ENCODE data around the gene NFATC2IP. TPM values are rescaled to one million over a fixed set of nuclear protein-coding genes. Genes with fewer than 3 reads are reported as not detected.
"Not testable (repeated sequence)": the region's sequence is repeated elsewhere in the genome, so short reads cannot be mapped to it uniquely, and the experiment has no call there.

The NFATC2IP gene
- total RNA-seq, 1 donor from 2014 or later = 43.2 TPM

DNA sequence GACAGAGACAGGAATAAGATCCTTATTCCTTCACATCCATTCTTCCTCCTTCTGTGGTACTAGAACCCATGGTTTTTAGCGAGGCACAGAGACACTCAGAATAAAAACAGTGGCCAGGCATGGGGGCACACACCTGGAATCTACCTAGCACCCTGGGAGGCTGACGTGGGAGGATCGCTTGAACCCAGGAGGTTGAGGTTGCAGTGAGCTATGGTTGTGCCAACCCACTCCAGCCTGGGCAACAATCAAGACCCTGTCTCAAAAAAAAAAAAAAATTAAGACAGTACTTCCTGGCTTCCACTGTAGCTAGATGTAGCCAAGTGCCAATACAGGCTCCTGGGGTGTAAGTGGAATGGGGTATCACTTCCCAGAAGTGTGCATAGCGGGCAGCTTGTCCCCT, 16.4 kb downstream of the NFATC2IP start:
- no peak for DNase-seq (ENCODE audit: low spot score)

DNA sequence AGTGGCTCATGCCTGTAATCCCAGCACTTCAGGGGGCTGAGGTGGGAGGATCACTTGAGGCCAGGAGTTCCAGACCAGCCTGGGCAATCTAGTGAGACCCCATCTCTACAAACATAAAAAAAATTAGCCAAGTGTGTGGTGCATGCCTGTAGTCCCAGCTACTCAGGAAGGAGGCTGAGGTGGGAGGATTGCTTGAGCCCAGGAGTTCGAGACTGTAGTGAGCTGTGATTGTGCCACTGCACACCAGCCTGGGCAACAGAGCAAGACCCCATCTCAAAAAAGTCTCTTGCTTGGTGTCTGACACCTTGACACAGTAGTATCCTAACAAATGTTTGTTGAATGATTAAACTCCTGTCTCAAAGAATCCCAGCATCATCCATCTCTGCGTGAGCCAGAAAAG, 19.0 kb downstream of the NFATC2IP start:
- DNase-seq (ENCODE audit: low spot score) = not testable (repeated sequence)

DNA sequence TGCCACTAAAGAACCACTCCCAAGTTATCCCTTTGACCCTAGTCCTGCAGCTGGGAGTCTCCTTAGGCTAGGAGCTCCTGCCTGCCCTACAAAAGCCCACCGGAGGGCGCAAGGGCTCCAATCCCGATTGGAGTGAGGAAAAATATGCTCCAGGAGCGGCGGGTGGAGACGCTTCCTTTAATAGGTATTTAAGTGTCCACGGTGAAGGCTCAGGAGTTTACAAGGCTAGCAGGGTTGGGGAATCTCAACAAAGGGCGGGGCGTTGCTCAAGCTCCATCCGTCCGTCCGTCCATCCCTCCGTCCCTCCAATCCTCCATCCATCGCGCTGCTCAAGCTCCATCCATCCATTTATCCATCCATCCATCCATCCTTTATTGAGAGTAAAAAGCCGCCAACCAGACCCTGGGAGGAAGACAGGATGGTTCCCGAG, 23.3 kb downstream of the NFATC2IP start:
- peak; percentile 60 for DNase-seq (ENCODE audit: low spot score)

DNA sequence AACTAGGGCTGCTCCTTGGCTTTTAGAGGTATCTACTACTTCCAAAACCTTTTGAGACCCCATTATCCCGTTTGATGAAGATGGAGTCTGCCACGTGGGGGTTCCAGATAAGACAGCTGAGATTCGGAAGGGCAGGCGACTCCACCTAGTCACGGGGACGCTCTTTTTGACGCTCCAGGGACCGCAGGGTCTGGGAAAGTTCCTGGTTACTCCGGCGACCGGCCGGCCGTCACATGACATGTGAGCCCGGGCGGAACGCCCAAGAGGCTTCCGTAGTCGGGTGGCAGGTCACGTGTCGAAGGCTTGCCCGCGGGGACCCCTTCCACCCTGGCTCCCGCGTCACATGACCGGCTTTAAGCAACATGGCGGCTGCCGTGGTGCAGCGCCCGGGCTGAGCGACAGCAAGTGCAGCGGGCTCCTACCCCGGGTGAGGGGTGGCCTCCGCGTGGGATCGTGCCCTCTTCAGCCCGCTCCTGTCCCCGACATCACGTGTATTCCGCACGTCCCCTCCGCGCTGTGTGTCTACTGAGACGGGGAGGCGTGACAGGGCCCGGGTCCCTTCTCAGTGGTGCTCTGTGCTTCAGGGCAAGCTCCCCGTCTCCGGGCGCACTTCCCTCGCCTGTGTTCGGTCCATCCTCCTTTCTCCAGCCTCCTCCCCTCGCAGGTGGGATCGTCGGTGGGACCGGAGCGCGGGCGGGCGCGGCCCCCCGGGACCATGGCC, 23.9 kb downstream of the NFATC2IP start, which contains the start of gene SPNS1:
Gene SPNS1, plus strand, starts transcription at position 342 of the 721 bp plus-strand sequence. Its CDS starts 374 bp downstream, at position 716.
- peak; percentile 99 for DNase-seq (ENCODE audit: low spot score)

DNA sequence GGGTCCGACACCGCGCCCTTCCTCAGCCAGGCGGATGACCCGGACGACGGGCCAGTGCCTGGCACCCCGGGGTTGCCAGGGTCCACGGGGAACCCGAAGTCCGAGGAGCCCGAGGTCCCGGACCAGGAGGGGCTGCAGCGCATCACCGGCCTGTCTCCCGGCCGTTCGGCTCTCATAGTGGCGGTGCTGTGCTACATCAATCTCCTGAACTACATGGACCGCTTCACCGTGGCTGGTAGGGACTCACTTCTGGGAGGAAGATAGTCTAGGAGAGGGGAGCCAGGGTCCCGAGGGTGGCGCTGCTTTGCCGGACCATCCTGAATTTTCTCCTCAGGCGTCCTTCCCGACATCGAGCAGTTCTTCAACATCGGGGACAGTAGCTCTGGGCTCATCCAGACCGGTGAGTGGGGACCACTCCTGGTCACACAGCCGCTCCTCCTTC, 24.4 kb downstream of the NFATC2IP start:
- no peak for DNase-seq (ENCODE audit: low spot score)

DNA sequence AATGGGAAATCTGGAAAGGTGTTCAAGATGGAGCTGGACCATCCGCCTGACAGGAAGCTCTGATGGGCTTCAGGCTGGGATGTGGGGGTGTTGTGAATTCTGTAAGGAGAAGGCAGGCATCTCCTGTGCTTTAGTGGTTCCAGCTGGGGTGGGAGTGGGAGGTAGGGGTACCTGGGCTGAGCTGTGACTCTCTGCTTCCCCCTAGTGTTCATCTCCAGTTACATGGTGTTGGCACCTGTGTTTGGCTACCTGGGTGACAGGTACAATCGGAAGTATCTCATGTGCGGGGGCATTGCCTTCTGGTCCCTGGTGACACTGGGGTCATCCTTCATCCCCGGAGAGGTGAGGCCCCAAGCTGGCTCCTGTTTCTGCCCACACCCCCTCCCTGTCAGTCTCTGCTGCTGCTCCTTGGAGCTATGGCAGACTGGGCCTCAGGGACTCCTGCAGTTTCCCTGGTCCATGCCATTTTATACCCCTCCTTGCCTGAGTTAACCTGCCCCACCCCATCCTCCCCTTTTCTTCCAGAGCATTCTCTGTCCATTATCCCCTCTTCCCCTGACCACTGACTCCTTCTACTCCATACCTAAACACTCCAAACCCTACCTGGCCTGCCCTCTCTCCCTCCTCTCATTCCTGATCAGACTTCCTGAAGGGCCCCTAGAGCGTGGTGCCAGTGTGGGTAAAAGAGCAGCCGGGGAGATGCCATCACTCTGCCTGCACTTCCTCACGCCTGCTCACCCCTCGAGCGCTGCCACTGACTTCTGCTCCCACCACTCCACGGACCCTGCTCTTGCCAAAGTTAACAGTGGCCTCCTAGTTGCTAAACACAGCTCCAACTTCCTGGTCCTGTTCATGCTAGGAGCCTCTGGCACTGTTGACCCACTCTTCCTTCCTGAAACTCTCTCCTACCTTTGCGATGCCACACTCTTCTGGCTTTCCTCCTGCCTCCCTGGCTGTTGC, 27.2 kb downstream of the NFATC2IP start:
- DNase-seq (ENCODE audit: low spot score) = no peak

DNA sequence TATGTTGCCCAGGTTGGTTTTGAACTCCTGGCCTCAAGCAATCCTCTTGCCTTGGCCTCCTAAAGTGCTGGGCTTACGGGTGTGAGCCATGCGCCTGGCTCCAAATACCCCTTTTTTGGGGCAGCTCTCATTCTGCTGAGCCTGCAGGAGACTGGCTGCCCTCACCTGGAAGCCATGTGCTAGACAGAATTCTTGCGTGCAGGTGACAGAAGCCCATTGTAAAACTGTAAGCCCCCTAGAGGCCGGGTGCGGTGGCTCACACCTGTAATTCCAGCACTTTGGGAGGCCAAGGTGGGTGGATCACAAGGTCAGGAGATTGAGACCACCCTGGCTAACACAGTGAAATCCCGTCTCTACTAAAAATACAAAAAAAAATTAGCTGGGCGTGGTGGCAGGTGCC, 29.6 kb downstream of the NFATC2IP start:
- not testable (repeated sequence) for DNase-seq (ENCODE audit: low spot score)

DNA sequence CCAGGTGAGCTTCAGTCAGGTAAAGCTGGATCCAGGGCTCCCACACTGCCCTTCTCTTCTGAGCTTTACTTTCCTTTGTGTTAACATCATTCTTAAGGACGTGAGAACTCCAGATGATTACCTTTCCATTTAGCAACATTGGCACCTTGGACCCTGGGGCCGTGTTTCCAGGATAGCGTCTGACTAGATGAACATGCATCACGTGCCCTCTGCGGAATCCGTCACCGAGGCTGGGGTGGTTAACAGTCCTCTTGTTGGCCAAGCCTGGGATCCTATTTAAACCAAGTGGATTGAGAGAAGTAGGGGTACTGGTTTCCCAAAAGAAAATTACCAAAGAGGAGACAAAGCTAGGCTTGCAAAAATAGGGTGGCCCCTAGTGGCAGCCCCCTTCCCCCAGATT, 30.2 kb downstream of the NFATC2IP start:
- no peak for DNase-seq (ENCODE audit: low spot score)

DNA sequence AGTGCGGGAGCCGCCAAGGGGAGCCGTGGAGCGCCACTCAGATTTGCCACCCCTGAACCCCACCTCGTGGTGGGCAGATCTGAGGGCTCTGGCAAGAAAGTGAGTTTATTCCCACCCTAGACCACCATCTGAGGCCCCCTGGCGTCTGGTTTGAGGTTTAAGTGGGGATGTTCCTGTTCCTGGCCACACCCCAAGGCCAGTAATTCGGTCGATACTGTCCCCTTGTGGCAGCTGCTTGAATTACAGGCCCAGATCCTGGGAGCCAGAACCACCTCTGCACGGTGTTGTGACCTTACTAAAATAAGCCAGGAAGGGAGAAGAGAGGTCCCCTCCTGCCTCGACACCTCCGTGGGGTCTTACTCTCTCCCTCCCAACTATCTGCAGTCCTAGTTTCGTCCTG, 30.8 kb downstream of the NFATC2IP start:
- no peak for DNase-seq (ENCODE audit: low spot score)

DNA sequence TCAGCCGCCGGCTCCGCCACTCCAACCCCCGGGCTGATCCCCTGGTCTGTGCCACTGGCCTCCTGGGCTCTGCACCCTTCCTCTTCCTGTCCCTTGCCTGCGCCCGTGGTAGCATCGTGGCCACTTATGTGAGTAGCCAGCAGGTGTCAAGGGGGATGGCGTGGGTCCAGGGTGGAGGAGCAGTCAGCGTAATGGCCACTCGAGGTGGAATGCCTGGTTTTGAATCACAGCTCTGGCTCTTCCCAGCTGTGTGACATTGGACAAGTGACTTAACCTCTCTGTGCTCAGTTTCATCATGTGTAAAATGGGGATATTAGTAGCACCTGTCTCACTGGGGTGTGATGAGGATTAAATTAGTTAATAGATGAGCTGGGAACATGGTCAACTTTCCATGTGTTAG, 31.7 kb downstream of the NFATC2IP start:
- no peak for DNase-seq (ENCODE audit: low spot score)

DNA sequence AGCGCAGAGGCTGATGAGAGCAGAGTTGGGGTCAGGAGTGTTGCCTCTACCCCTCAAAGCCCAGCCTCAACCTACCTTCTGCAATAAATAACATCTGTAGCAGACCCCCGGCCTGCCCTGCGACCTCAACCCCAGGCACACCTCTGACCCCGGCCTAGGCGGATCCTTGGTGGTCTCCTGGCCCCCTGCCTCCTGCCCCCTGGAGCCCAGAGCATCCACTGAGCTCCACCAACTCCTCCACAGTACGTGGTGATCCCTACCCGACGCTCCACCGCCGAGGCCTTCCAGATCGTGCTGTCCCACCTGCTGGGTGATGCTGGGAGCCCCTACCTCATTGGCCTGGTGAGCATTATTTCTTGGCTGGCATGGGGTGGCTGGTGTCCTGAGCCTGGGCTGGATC, 32.2 kb downstream of the NFATC2IP start:
- no peak for DNase-seq (ENCODE audit: low spot score)

DNA sequence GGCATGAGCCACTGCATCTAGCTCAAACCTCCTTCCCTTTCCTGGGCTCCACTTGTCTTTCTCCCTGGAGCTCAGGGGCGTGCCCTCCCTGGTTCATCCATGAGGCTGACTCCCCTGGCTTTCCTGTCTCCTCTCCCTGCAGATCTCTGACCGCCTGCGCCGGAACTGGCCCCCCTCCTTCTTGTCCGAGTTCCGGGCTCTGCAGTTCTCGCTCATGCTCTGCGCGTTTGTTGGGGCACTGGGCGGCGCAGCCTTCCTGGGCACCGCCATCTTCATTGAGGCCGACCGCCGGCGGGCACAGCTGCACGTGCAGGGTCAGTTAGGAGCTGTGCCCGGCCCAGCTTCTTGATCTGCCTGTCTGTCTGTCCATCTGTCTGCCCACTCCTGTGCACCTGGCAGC, 32.9 kb downstream of the NFATC2IP start:
- no peak for DNase-seq (ENCODE audit: low spot score)

DNA sequence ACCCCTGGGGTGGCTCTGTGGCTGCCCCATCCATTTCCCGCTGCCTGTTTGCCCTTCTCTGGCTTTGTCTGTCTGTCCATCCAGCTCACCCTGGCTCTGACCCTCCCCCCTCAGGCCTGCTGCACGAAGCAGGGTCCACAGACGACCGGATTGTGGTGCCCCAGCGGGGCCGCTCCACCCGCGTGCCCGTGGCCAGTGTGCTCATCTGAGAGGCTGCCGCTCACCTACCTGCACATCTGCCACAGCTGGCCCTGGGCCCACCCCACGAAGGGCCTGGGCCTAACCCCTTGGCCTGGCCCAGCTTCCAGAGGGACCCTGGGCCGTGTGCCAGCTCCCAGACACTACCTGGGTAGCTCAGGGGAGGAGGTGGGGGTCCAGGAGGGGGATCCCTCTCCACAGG, 33.4 kb downstream of the NFATC2IP start:
- no peak for DNase-seq (ENCODE audit: low spot score)

DNA sequence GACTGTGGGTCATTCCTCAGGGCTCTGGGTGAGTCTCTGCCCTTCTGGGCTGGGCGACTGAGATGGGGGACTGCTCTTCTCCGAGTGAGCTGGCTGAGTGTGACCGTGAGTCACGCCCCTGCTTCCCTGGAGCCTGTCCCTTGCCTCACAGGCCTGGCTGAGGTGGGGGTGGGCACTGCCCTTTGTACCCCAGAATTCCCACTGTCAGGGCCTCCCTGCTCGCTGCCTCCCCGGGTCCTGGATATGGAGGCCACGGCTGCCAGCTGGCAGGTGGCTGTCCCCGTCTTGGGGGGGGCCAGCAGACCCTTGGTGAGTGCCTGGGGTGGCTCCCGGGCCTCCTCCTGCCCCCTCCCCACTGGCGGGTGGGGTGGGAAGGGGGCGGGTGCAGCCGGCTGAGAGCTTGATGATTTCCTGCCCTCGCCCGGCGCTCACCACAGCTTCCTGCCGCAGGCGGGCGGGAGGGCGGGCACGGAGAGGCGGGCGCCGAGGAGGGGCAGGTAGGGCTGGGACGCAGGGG, 33.9 kb downstream of the NFATC2IP start, which contains the start of gene LAT:
Gene LAT, plus strand, starts transcription at position 434 of the 517 bp plus-strand sequence. CDS start 366 bp downstream, outside the sequence.
- DNase-seq (ENCODE audit: low spot score) = no peak

DNA sequence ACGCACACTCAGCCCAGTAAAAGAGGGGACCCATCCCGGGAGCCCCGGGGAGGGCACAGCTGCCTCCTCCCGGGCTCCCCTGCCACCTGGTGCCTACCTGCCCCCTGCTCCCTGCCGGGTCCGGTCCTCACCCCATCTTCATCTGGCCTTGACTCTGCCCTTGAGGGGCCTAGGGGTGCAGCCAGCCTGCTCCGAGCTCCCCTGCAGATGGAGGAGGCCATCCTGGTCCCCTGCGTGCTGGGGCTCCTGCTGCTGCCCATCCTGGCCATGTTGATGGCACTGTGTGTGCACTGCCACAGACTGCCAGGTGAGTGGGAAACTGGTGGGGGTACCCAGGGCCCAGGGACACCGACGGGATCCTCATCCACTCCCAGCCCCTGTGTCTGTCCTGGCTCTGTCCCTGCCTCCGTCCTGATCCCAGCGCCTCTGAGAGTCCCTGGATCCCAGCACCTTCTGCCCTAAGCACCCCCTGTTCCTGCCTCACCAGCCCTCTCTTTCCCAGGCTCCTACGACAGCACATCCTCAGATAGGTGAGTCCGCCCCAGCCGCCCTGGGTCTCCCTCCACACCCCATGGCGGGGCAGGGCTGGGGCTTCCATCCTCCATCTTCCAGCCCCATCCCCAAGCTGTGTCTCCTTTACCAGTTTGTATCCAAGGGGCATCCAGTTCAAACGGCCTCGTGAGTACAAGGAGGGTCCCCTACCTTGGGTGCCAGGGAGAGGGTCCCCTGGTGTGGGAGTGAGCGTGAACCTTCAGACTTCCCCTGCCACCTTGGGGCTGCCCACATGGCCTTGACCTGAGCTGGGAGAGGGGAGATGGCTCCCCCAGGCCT, 34.7 kb downstream of the NFATC2IP start:
- no peak for DNase-seq (ENCODE audit: low spot score)

DNA sequence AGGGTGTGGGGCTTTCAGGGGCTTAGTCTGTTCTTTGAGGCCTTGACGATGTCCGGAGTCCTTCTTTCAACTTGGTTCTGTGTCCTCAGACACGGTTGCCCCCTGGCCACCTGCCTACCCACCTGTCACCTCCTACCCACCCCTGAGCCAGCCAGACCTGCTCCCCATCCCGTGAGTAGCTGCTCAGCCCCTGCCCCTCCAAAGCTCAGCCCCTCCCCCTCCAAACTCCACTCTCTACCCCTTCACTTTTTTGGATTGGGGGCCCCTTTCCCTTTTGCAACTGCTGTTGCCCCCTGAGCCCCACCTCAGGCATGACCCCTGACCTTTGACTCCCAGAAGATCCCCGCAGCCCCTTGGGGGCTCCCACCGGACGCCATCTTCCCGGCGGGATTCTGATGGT, 35.3 kb downstream of the NFATC2IP start:
- DNase-seq (ENCODE audit: low spot score) = no peak

DNA sequence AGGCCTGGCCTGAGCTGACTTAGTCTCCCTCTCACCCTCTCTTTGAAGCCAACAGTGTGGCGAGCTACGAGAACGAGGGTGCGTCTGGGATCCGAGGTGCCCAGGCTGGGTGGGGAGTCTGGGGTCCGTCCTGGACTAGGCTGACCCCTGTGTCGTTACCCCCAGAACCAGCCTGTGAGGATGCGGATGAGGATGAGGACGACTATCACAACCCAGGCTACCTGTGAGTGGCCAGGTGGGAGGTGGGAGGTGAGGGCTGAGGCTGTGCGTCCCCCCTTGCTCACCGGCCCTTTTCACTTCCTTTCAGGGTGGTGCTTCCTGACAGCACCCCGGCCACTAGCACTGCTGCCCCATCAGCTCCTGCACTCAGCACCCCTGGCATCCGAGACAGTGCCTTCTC, 35.8 kb downstream of the NFATC2IP start:
- no peak for DNase-seq (ENCODE audit: low spot score)

DNA sequence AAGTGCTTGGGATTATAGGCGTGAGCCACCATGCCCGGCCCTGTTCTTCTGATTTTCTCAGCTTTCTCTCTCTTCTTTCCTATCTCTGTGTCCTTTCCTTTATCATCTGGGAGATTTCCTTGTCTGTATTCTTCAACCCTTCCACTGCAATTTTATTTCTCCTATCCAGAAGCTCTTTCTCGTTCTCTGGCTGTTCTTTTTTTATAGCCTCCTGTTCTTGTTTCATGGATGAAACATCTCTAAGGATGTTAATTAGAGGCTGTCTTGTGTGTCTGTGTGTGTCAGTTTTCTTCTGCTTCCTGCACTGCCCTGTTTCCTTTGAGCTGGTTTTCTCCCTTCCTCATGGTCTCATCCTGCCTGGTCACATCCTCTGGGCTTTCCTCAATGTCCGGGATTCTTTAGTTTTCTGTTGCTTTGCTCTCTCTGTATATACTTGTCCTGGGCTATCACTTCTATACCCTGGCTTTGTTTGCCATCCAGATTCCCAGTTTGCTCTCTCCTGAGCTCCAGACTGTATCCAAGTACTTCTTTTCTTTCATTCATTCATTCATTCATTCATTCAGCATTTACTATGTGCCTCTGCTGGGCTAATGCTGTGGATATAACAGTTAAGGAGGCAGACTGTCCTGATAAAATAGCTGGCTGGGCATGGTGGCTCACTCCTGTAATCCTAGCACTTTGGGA, 36.6 kb downstream of the NFATC2IP start:
- DNase-seq (ENCODE audit: low spot score) = no peak

DNA sequence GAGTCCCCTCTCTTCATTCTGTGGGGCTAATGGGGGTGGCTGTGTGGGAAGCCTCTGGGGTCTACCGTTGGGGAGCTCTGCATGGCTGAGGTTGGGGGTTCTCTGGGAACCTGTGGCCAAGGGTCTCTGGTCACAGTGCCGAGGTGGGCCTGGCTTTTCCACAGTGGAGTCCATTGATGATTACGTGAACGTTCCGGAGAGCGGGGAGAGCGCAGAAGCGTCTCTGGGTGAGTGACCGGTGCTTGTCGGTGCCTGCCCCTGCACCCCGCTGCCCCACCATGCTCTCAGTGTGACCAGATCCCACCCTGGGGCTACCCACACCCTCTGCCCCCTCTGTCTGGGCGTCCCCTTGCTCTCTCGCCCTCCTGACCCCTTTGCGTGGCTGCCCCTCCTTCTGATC, 38.6 kb downstream of the NFATC2IP start:
- no peak for DNase-seq (ENCODE audit: low spot score)

DNA sequence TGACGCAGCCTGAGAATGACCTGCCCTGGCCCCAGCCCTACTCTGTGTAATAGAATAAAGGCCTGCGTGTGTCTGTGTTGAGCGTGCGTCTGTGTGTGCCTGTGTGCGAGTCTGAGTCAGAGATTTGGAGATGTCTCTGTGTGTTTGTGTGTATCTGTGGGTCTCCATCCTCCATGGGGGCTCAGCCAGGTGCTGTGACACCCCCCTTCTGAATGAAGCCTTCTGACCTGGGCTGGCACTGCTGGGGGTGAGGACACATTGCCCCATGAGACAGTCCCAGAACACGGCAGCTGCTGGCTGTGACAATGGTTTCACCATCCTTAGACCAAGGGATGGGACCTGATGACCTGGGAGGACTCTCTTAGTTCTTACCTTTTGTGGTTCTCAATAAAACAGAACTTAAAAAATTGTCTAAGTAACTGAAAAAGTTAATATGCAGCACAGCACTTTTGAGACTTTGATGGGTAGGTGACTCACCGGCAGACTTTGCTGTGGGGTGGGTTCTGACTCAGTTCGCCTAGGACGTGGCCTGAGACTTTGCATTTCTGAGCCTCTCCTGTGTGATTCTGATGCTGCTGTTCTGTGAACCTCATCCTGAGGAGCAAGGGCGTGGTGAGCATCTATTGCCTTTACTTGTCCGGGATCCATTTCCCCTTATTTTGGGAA, 39.8 kb downstream of the NFATC2IP start:
- DNase-seq (ENCODE audit: low spot score) = no peak

All from ureter (tissue), 1 donor.